DMS79 (cell line): ENCODE measurements around the gene SLC9A3.
A peak's percentile ranks its signal among the peaks of the same experiment; 100 is the strongest.
"Not testable (repeated sequence)": the region's sequence is repeated elsewhere in the genome, so short reads cannot be mapped to it uniquely, and the experiment has no call there.

Experiments used
- DNase-seq: peaks from one replicate; lab custom pipeline; 2025; lab: John Stamatoyannopoulos, UW

Gene SLC9A3

DNA sequence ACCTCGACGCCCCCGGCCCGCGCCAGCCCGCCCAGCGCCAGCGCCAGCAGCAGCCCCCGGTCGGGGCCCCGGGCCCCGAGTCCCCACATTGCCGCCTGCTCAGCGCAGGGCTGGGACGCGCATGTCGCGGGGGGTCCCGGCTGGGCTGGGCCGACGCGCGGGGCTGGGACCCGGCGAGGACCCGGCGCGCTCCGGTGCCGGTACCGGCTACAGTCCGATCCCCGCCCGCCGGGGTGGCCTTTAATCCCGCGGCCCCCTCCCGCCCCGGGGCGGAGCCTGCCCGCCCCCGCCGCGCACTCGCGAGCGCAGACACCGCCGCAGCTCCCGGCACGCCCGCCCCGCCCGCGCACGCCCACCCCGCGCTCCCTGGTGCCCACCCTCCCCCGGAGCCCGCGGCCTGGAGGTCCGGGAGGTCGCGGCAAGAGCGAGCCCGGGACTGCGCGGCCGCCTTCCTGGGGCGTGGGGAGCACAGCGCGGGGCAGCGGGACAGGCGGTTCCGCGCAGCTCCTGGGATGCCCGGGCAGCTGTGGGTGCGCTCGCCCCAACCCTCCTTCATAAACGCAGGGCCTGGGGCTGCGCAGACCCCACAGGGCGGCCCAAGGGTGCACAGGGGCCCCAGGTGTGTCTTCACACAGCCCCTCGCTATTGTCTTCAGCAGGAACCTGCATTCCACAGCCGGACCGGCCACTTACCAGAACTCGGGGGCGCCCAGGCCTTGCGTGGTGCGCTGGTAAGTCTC is at the start of gene SLC9A3:
TSS of gene SLC9A3 (minus strand) at position 216 of the 739 bp plus-strand sequence.
- DNase-seq, result no peak

GRCh38 chr5:573976-574375 is 49.7 kb upstream of the SLC9A3 start:
- peak; percentile 79 for DNase-seq

DNA sequence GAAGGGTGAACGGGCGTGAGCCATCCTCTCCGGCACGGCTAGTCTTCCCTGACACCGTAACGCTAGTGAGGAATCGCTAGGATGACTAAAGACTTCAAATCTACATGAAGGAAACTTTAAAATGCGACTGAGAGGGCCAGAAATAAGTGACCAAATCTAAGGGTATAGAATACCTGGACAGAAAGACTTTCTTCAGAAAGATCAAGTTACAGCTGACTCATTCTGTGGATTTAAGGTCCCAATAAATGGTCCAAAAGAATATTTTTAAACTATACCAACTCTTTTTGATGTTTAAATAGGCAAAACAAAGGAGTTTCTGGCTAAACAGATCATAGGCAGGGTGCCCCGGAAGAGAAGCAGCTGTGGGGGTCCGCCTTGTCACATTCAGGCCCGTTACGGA is 49.0 kb upstream of the SLC9A3 start:
- no peak for DNase-seq

DNA sequence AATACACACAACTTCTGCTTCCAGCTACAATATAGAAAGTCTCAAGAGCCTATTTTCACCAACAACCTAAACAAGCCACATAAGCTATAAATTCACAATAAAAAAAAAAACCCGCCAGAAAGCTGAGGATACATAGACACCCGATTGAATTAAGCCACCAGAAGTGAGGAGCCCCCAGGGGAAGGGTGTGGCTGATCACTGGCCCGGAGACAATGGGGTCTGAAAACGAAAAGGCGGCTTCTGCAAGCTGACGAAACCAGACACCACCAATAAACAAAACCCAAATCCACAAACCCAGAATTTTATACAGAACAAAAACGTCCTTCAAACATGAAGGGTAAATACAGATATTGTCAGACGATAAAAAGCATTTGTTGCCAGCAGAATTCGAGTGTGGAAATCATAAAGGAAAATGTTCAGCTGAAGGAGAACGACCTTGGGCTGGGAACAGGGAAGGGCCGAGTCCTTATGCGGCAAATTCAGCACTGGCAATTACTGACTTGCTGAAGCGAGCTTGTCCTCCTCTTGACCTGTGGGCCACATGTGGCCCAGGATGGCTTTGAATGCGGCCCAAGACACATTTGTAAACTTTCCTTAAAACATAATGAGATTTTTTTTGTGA is 48.3 kb upstream of the SLC9A3 start:
- peak; percentile 71 for DNase-seq

DNA sequence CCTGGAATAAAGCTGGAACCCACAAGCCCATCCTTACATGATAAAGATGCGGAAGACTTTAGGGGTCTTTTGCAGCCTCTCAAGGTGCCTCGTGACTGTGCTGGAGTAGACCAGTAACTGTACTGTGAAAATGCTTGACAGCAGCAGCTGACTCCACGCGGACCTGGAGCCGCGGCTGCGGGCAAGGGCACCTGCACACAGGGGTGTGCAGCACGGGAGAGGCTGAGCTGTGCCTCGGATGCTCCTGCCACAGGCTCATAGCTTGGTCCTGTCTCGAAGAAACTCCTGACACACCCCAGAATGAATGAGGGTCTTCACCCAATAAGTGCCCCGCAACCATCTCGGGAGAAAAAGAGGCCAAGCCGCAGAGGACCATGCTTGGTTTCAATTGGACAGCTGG is 47.5 kb upstream of the SLC9A3 start:
- peak; percentile 34 for DNase-seq

- no peak for DNase-seq
Observed at GRCh38 chr5:570886-571285, 46.6 kb upstream of the SLC9A3 start.

DNA sequence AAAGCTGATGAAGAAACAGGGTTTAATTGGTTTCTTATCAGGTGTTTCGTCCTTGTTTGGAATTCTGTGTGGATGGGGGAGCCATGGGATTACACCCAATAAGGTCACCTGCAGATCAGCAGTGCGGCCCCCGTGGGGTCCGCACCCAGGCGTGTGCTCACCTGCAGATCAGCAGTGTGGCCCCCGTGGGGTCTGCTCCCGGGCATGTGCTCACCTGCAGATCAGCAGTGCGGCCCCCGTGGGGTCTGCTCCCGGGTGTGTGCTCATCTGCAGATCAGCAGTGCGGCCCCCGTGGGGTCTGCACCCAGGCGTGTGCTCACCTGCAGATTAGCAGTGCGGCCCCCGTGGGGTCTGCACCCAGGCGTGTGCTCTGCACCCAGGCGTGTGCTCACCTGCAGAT is 46.2 kb upstream of the SLC9A3 start:
- DNase-seq, result no peak

GRCh38 chr5:569868-570361 is 45.7 kb upstream of the SLC9A3 start:
- no peak for DNase-seq

GRCh38 chr5:569358-569867 is 45.2 kb upstream of the SLC9A3 start:
- no peak for DNase-seq

DNA sequence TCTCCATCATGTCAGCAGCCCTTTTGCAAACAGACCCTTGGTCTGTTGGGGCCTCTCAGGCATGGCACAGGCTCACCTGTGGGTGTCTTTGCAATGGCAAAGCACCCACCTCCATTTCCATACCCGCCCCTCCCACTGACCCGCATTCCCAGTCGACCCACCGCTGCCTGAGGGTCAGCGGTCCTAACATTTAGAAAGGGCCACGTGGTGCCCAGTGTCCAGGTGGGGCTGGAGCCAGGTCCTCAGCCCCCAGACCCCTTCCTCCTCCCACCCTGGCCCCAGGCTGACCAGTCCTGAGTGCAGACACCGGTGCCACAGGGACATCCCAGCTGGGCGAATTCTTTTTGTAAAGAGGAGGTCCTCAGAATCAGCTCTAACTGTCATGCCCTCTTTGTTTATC is 44.6 kb upstream of the SLC9A3 start:
- no peak for DNase-seq

GRCh38 chr5:568061-568781 is 44.0 kb upstream of the SLC9A3 start:
- no peak for DNase-seq

- DNase-seq, result no peak
Observed at GRCh38 chr5:567664-568060, 43.4 kb upstream of the SLC9A3 start.

GRCh38 chr5:566636-567309 is 42.5 kb upstream of the SLC9A3 start:
- DNase-seq, result no peak

DNA sequence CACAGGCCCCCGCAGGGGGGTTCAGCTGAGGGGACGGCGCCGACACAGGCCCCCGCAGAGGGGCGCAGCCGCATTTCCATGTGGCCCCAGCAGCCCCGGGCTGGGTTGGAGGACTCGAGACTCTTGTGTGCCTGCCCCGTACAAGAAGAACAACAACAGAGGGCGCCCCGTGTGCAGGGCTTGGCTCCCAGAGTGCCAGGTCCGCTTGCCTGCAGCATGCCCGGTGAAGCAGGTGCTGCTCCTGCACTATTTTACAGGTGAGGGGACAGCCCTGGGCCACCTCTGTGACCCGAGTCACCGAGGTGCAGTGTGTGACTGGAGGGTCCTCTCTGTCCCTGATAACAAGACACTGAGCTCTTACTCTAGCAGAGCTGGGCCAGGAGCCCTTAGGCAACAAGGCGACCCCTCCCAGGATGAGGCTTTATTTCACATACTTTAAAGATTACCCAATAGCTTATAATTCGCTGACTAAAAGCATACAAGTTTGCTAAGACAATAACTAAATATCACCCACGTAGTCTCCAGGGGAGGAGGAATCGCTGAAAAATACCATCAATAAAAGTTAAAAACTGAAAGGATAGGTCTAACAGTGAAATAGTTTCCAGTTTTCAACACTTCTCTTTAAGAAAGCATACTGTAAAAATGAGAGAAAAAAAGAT is 41.7 kb upstream of the SLC9A3 start:
- DNase-seq, result no peak

DNA sequence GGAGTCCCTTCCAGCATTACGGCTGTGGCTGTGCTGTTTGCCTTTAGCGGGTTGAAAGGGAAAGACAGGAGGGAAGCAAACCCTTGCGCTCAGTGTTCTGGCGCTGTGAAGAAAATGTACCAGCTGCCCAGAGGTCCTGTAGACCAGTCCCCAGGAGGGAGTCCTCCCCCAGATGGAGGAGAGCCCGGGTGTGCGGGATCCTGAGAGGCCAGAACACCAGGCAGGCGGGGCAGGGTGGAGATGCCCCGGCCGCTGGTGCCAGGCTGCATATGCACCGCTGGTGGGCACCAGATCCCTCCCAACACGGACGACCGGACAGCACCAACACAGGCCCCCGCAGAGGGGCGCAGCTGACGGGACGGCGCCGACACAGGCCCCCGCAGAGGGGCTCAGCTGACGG is 37.2 kb upstream of the SLC9A3 start:
- no peak for DNase-seq

DNA sequence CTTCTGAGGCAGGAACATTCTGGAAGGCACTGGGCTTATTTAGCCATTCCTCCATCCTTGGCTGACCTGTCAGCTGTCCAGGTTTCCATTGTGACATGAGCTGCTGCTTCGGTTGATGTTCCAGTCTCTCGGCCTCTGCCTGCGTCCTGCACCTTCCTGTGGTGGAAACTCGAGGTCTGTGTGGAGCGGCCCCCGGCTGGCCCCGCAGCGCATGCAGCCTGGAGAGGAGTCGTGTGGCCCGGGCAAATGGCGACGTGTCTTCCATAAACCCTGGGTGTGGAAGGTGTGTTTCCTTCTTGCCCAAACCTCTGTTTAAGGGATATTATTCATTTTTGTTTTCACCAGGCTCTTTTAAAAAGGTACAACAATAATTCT is 36.5 kb upstream of the SLC9A3 start:
- DNase-seq, result no peak

GRCh38 chr5:558871-559503 is 34.7 kb upstream of the SLC9A3 start:
- no peak for DNase-seq

- no peak for DNase-seq
Observed at GRCh38 chr5:558326-558725, 34.1 kb upstream of the SLC9A3 start.

GRCh38 chr5:557917-558316 is 33.7 kb upstream of the SLC9A3 start:
- DNase-seq, result not testable (repeated sequence)

DNA sequence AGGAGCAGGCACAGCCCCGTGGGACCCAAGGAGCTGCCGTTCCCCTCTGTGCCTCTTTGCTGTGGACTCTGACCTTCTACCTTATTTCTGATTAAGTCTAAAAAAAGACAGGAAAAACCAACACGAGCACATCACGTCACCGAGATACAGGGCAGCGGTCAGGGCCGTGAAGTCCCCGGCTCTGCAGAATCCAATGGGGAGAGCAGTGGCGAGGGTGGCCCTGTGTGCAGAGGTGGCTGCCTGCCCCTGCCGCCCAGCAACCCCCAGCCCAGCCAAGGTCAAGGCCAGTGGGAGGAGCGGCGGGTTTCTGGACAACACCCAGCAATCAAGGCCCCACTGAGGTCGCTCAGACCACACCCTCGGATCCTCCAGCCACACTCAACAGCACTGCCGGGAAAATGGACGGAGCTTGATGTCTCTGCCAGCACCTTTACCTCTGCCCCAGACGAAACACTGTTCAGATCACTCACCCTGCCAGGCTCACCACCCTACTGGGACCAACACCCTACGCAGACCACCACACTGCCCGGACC is 32.7 kb upstream of the SLC9A3 start:
- no peak for DNase-seq

DNA sequence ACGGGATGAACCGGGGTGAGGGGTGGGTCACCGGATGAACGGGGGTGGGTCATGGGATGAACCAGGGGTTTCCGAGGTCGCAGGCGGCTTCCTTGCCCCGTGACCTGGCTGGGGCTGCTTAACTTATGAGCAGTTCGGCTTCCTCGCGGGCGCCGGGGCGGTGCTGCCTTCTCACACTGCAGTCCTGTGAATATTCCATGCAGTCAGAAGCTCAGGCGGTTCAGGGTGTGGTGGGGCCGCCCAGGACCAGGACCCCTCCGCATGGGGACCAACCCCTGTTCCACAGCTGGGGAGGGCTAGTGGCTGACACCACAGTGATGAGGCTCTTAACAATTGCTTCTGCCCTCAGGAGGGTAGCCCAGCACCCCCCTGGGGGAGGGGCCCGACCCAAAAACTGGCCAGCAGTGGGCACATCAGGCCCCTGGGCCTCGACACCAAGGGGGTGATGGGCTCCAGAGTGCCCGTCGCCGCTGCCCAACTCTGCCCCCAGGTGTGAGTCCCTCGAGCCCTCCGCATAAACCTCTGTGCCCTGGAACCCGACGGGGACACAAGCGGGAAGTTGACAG is 30.9 kb upstream of the SLC9A3 start:
- no peak for DNase-seq
